K562 (cell line): Measurements from ENCODE around the gene AP3M1. TPM values are rescaled to one million over a fixed set of nuclear protein-coding genes. Genes with fewer than 3 reads are reported as not detected.
A peak's percentile ranks its signal among the peaks of the same experiment; 100 is the strongest.

Source experiments
- ATAC-seq: fragments of 200-7000 bp; cut with Tn5 transposase; 3 replicates; pipeline ENCODE4 v1.9.1; 2020; ENCODE audit warnings: moderate library complexity
- BruUV-seq: library from RNA; stranded (reverse); fragments of 400-500 nt; replicated peaks from 2 replicates; lab custom pipeline; 2021; lab: Mats Ljungman, UMichigan
- CTCF ChIA-PET: fragments of 300-600 bp; formaldehyde crosslinking; extraction: SDS; loops from one replicate; lab custom pipeline; 2021; ENCODE audit warnings: low intra/inter-chr PET ratio; lab: Yijun Ruan, JAX
- POLR2A ChIA-PET: fragments of 300-600, 350-650 bp; sonication (Branson Sonifier 250); formaldehyde crosslinking; extraction: SDS; loops from one replicate; lab custom pipeline; 2021; ENCODE audit warnings: antibody characterized with exemption, inconsistent platforms; lab: Yijun Ruan, JAX
- DNase-seq, 4 experiments: peaks; one replicate each; pipeline versions ENCODE4 v3.0.0 to v3.0.0-alpha.2; 2011 to 2018; ENCODE audit warnings: low spot score in 3 of 4, mixed read lengths in 3 of 4; ENCODE audit errors: extremely low read depth in 1 of 4
- FAIRE-seq: peaks from 2 replicates; lab custom pipeline; 2011; peaks lifted over from hg19 to GRCh38; lab: Jason Lieb, UNC
- H2AFZ ChIP-seq: 2 replicates; pipeline ENCODE4 v1.6.0; 2011; ENCODE audit warnings: low read depth, low read length, control low read depth, inconsistent platforms
- H3K27ac ChIP-seq: fragments of 200-600 bp; 3 replicates; pipeline ENCODE4 v1.8.0; 2011; ENCODE audit warnings: low read depth, mild to moderate bottlenecking, control low read depth, inconsistent platforms, low read length, moderate library complexity, mixed read lengths; ENCODE audit errors: extremely low read depth
- H3K27me3 ChIP-seq, 2 experiments: fragments of 300-600 bp in 1 of 2; 2 replicates in 1 of 2; 3 replicates in 1 of 2; pipeline versions ENCODE4 v1.6.0 to v1.8.0; 2011; ENCODE audit warnings: inconsistent platforms in 2 of 2, low read length in 2 of 2, mild to moderate bottlenecking in 1 of 2, mixed read lengths in 1 of 2, moderate library complexity in 1 of 2; ENCODE audit not compliant: control insufficient read depth in 2 of 2, insufficient read depth in 2 of 2
- H3K36me3 ChIP-seq: fragments of 300-600 bp; 3 replicates; pipeline ENCODE4 v1.8.0; 2011; ENCODE audit warnings: mild to moderate bottlenecking, low read length, inconsistent platforms; ENCODE audit not compliant: control insufficient read depth, insufficient read depth
- H3K4me1 ChIP-seq, 2 experiments: fragments of 200-600 bp in 1 of 2; replicated peaks in 1 of 2; 2 replicates in 1 of 2; 3 replicates in 1 of 2; pipeline versions ENCODE4 v1.5.1 to v1.8.0; 2011; ENCODE audit warnings: inconsistent platforms in 2 of 2, low read length in 2 of 2, mild to moderate bottlenecking in 1 of 2, mixed read lengths in 1 of 2, moderate library complexity in 1 of 2; ENCODE audit not compliant: control insufficient read depth in 2 of 2, insufficient read depth in 2 of 2
- H3K4me2 ChIP-seq: 2 replicates; pipeline ENCODE4 v1.6.1; 2011; ENCODE audit warnings: low read length, control low read depth, inconsistent platforms, mixed read lengths; ENCODE audit not compliant: insufficient read depth
- H3K4me3 ChIP-seq: fragments of 200-600 bp; sonication (generic), shearing (Covaris generic); 2 replicates; pipeline ENCODE4 v1.5.1; 2016; ENCODE audit warnings: control low read depth, inconsistent platforms
- H3K79me2 ChIP-seq: fragments of 200-600 bp; 3 replicates; pipeline ENCODE4 v1.8.0; 2011; ENCODE audit warnings: low read length, inconsistent platforms; ENCODE audit not compliant: control insufficient read depth, insufficient read depth
- H3K9ac ChIP-seq, 2 experiments: 2 replicates each; pipeline versions ENCODE4 v1.6.0 to v1.6.1; 2011; ENCODE audit warnings: low read depth in 2 of 2, low read length in 2 of 2, control low read depth in 1 of 2, inconsistent platforms in 1 of 2, mild to moderate bottlenecking in 1 of 2, mixed read lengths in 1 of 2; ENCODE audit not compliant: insufficient read depth in 1 of 2
- H3K9me1 ChIP-seq: one replicate; pipeline ENCODE4 v1.6.0; 2011; ENCODE audit warnings: inconsistent platforms, mild to moderate bottlenecking, low read length, moderate library complexity; ENCODE audit not compliant: control insufficient read depth, insufficient read depth
- H3K9me3 ChIP-seq: replicated peaks from 2 replicates; pipeline ENCODE4 v1.5.1; 2011; ENCODE audit warnings: low read depth, low read length, inconsistent platforms; ENCODE audit not compliant: control insufficient read depth, insufficient read depth
- H4K20me1 ChIP-seq: replicated peaks from 2 replicates; pipeline ENCODE4 v1.6.1; 2011; ENCODE audit warnings: low read length, inconsistent platforms, mixed read lengths; ENCODE audit not compliant: control insufficient read depth, insufficient read depth
- ATF1 ChIP-seq, 2 experiments: fragments of 450-650 bp in 1 of 2; IDR thresholded peaks; 2 replicates each; pipeline ENCODE4 v1.6.1; 2016; ENCODE audit warnings: missing compliant biosample characterization in 1 of 2, missing genetic modification characterization in 1 of 2
- HDAC2 ChIP-seq: fragments of 450-650 bp; IDR thresholded peaks from 2 replicates; pipeline ENCODE4 v1.6.1; 2016; ENCODE audit warnings: mild to moderate bottlenecking
- NFE2L1 ChIP-seq: fragments of 450-650 bp; IDR thresholded peaks from 2 replicates; pipeline ENCODE4 v1.6.1; 2016; ENCODE audit warnings: missing genetic modification characterization, low read depth, mild to moderate bottlenecking, missing compliant biosample characterization, moderate library complexity, borderline replicate concordance
- RREB1 ChIP-seq: fragments of 250-450 bp; sonication (Bioruptor Pico); IDR thresholded peaks from 2 replicates; pipeline ENCODE4 v1.4.0; 2020
- STAG1 ChIP-seq: sonication (generic); formaldehyde crosslinking; IDR thresholded peaks from 2 replicates; pipeline ENCODE4 v1.5.0; 2020; ENCODE audit warnings: missing genetic modification reagents, borderline replicate concordance
- UBTF ChIP-seq, 2 experiments: IDR thresholded peaks; 2 replicates each; pipeline ENCODE4 v1.6.1; 2012; ENCODE audit warnings: improper control_type of control experiment in 2 of 2, low read depth in 2 of 2, low read length in 2 of 2, borderline replicate concordance in 1 of 2
- WGBS: fragments of 100-300 bp; shearing (Covaris generic); methylation state at CpG from one replicate; pipeline ENCODE4 v1.1.6; 2016; ENCODE audit warnings: low coverage, mixed read lengths; ENCODE audit not compliant: insufficient coverage; ENCODE audit errors: missing lambda C conversion rate; 5-methylcytosine and 5-hydroxymethylcytosine counted together
- in situ Hi-C: fragments of 300-500 bp; cut with MboI; formaldehyde crosslinking; loops from 4 replicates; pipeline ENCODE4 v1.15.0; 2018; ENCODE audit warnings: inconsistent platforms, mixed read lengths
- intact Hi-C: fragments of 100-400 bp; cut with micrococcal nuclease; formaldehyde crosslinking; loops from 2 replicates; pipeline ENCODE4 v1.14.2; 2022
- polyA plus RNA-seq, 8 experiments: library from polyadenylated mRNA; depleted of rRNA in 4 of 8; stranded (reverse) in 5 of 8; unstranded in 3 of 8; fragments of >200 nt; fragmentation: Nextera tagmentation in 2 of 8; fragmentation: Illumina TruSeq in 1 of 8; extraction: Ambion mirVana in 2 of 8; extraction: Trizol in 1 of 8; gene quantifications; 2 replicates each; pipeline versions ENCODE4 v1.2.1 to v1.2.3, GENCODE V29; 2011 to 2014; ENCODE audit warnings: inconsistent platforms in 1 of 8, missing spikeins in 1 of 8
- total RNA-seq, 7 experiments: library from RNA; depleted of rRNA in 6 of 7; stranded (reverse); fragments of >200 nt in 6 of 7; fragmentation: Illumina TruSeq in 2 of 7; extraction: Trizol in 2 of 7; gene quantifications; 2 replicates each; pipeline versions ENCODE4 v1.2.1 to v1.2.3, GENCODE V29; 2011 to 2021; ENCODE audit warnings: low replicate concordance in 1 of 7

Gene AP3M1
- total and polyA plus RNA-seq, 9 of the 15 experiments (the other 6 are each of a cell fraction or from before 2014, with no cell fraction given): 44.3 to 135 (median 67.6) TPM

GRCh38 chr10:74179111-74179710, 28.6 kb upstream of the AP3M1 start:
- no peak for ATAC-seq
- no peak overlapping the region for H2AFZ ChIP-seq
- H3K9ac ChIP-seq: peak overlapping the region in 1 of 2 experiments; percentile 41; a peak in 1 of 4 replicates
- WGBS: 31% methylated on average over 2 of the region's 2 CpGs
- H3K4me2 ChIP-seq: peak overlapping the region; percentile 72; the same call in 1 of the 2 replicates
- H4K20me1 ChIP-seq: no peaks in the 10 kb centered on the region
- H3K9me1 ChIP-seq: no peaks in the 10 kb centered on the region
- peaks cover 6% of the 10 kb centered on the region; the same call in 1 of the 3 replicates for H3K36me3 ChIP-seq
- DNase-seq: peak in 1 of 4 experiments; percentile 26
- ChIA-PET CTCF (no interaction called here), POLR2A (interaction anchor here (2.9 to 3.4 kb wide), 3 partner anchors 10 to 22 kb away, joined by 18 to 43 read pairs (median 41); no protein-coding TSS in a partner anchor)
- H3K79me2 ChIP-seq: peaks cover 74% of the 10 kb centered on the region
- intact Hi-C loops (no loop called here), in situ Hi-C loops (no loop called here)
- peak overlapping the region; percentile 0; the same call in 1 of the 3 replicates for H3K27ac ChIP-seq
- no peaks in the 10 kb centered on the region for H3K27me3 ChIP-seq
- H3K4me1 ChIP-seq: peaks cover 13 to 17% of the 10 kb centered on the region in 2 experiments; a peak in 4 of 5 replicates
- no TSS peak for BruUV-seq
- no peak overlapping the region for H3K4me3 ChIP-seq
- no peaks in the 10 kb centered on the region for H3K9me3 ChIP-seq
- FAIRE-seq: no peak
- TF ChIP-seq ATF1 (CRISPR knock-in tag; IDR thresholded peaks at IDR 0.05): no peak
- peak; percentile 75 for TF ChIP-seq ATF1 (tag; IDR thresholded peaks at IDR 0.05)
- peak; percentile 67; the same call in 1 of the 2 replicates for TF ChIP-seq RREB1 (CRISPR knock-in tag)
- 0 out of 2 replicates have a peak, but pooled peaks have one; percentile 51 for TF ChIP-seq HDAC2
- TF ChIP-seq UBTF (IDR thresholded peaks at IDR 0.05; ENCODE audit: borderline replicate concordance in 1 of 2, low read depth in 2 of 2, low read length in 2 of 2): no peak
- peak; percentile 73 for TF ChIP-seq NFE2L1
- no peak for TF ChIP-seq STAG1 (CRISPR knock-in tag)
